GM12878 (cell line): ENCODE data around the gene MVP. TPM values are rescaled to one million over a fixed set of nuclear protein-coding genes. Genes with fewer than 3 reads are reported as not detected.
A peak's percentile ranks its signal among the peaks of the same experiment; 100 is the strongest.

Source experiments
- ATF2 ChIP-seq: IDR thresholded peaks from 2 replicates; pipeline ENCODE4 v1.6.1; 2012; ENCODE audit warnings: low read length, inconsistent platforms
- BACH1 ChIP-seq: fragments of 450-650 bp; IDR thresholded peaks from 2 replicates; pipeline ENCODE4 v1.6.1; 2017; ENCODE audit warnings: mild to moderate bottlenecking, borderline replicate concordance
- BHLHE40 ChIP-seq, 2 experiments: fragments of 450-650 bp in 1 of 2; IDR thresholded peaks; 2 replicates each; pipeline ENCODE4 v1.6.1; 2011 to 2017; ENCODE audit warnings: low read depth in 2 of 2, borderline replicate concordance in 1 of 2, improper control_type of control experiment in 1 of 2, low read length in 1 of 2, mild to moderate bottlenecking in 1 of 2
- CBX5 ChIP-seq: sonication (generic); IDR thresholded peaks from 2 replicates; pipeline ENCODE4 v1.6.1; 2016; ENCODE audit warnings: low read depth, moderate library complexity, mild to moderate bottlenecking, inconsistent platforms
- CEBPZ ChIP-seq: fragments of 150-350 bp; IDR thresholded peaks from 2 replicates; pipeline ENCODE4 v1.6.1; 2016; ENCODE audit warnings: low read depth, low read length
- E4F1 ChIP-seq: fragments of 450-650 bp; IDR thresholded peaks from 2 replicates; pipeline ENCODE4 v1.6.1; 2018; ENCODE audit warnings: borderline replicate concordance, mild to moderate bottlenecking; ENCODE audit not compliant: partially characterized antibody
- GABPA ChIP-seq: IDR thresholded peaks from 2 replicates; pipeline ENCODE4 v1.6.1; 2014; ENCODE audit warnings: antibody characterized with exemption, low read depth, mild to moderate bottlenecking, inconsistent platforms
- GATAD2B ChIP-seq: fragments of 450-650 bp; conservative IDR thresholded peaks from 2 replicates; pipeline ENCODE4 v1.6.1; 2017; ENCODE audit warnings: low read depth, mild to moderate bottlenecking, moderate library complexity
- HDGF ChIP-seq: fragments of 450-650 bp; IDR thresholded peaks from 2 replicates; pipeline ENCODE4 v1.6.1; 2016; ENCODE audit warnings: antibody characterized with exemption
- KLF5 ChIP-seq: fragments of 450-650 bp; IDR thresholded peaks from 2 replicates; pipeline ENCODE4 v1.6.1; 2014; ENCODE audit warnings: mild to moderate bottlenecking; ENCODE audit not compliant: partially characterized antibody
- MEF2B ChIP-seq: fragments of 450-650 bp; IDR thresholded peaks from 2 replicates; pipeline ENCODE4 v1.6.1; 2018; ENCODE audit warnings: mild to moderate bottlenecking, moderate library complexity; ENCODE audit not compliant: partially characterized antibody, poor library complexity, severe bottlenecking
- RELB ChIP-seq: fragments of 450-650 bp; IDR thresholded peaks from 2 replicates; pipeline ENCODE4 v1.6.1; 2017; ENCODE audit warnings: low read depth, mild to moderate bottlenecking, moderate library complexity
- SIN3A ChIP-seq: IDR thresholded peaks from 2 replicates; pipeline ENCODE4 v1.6.1; 2012; ENCODE audit warnings: low read depth, low read length, improper control_type of control experiment
- SMAD5 ChIP-seq: IDR thresholded peaks from 2 replicates; pipeline ENCODE4 v1.6.1; 2016; ENCODE audit warnings: antibody characterized with exemption, low read depth
- SP1 ChIP-seq: IDR thresholded peaks from one replicate; pipeline ENCODE4 v1.6.1; 2011; ENCODE audit warnings: low read depth, low read length
- STAT3 ChIP-seq: IDR thresholded peaks from 2 replicates; pipeline ENCODE4 v1.6.1; 2011; ENCODE audit warnings: low read depth, low read length, improper control_type of control experiment
- TCF12 ChIP-seq: IDR thresholded peaks from 2 replicates; pipeline ENCODE4 v1.6.1; 2011; ENCODE audit warnings: low read depth, mild to moderate bottlenecking, low read length
- WRNIP1 ChIP-seq: IDR thresholded peaks from 2 replicates; pipeline ENCODE4 v1.6.1; 2011; ENCODE audit warnings: low read depth, low read length, improper control_type of control experiment, borderline replicate concordance
- ZNF217 ChIP-seq: fragments of 450-650 bp; IDR thresholded peaks from 2 replicates; pipeline ENCODE4 v1.6.1; 2017; ENCODE audit warnings: antibody characterized with exemption, mild to moderate bottlenecking
- polyA plus RNA-seq, 11 experiments: library from polyadenylated mRNA; depleted of rRNA in 4 of 11; unstranded in 6 of 11; stranded (reverse) in 5 of 11; fragments of >200 nt; fragmentation: Nextera tagmentation in 4 of 11; fragmentation: Illumina TruSeq in 1 of 11; extraction: Ambion mirVana in 4 of 11; extraction: Trizol in 1 of 11; gene quantifications; 1 replicate in 1 of 11; 2 replicates in 10 of 11; pipeline versions ENCODE4 v1.2.1 to v1.2.3, GENCODE V29; 2011 to 2016; ENCODE audit warnings: inconsistent platforms in 2 of 11, missing spikeins in 2 of 11, low read depth in 1 of 11
- total RNA-seq, 4 experiments: library from RNA; depleted of rRNA in 3 of 4; stranded (reverse); fragments of >200 nt in 3 of 4; fragmentation: Illumina TruSeq in 1 of 4; extraction: Trizol in 1 of 4; gene quantifications; 2 replicates each; pipeline versions ENCODE4 v1.2.1 to v1.2.3, GENCODE V29; 2013 to 2021

Gene MVP
- total and polyA plus RNA-seq, 10 of the 15 experiments (the other 5 are each of a cell fraction or from before 2014, with no cell fraction given) = 0.98 to 74.2 (median 54.7) TPM

- TF ChIP-seq SIN3A (peak; percentile 79), CEBPZ (no peak), CBX5 (no peak), BHLHE40 (IDR thresholded peaks at IDR 0.05; ENCODE audit: borderline replicate concordance in 1 of 2, low read depth in 2 of 2, low read length in 1 of 2) (no peak), SP1 (no peak), SMAD5 (peak; percentile 39; the same call in 1 of the 2 replicates), WRNIP1 (no peak), KLF5 (no peak), GATAD2B (no peak), TCF12 (peak; percentile 40; the same call in 1 of the 2 replicates), ZNF217 (no peak), HDGF (0 out of 2 replicates have a peak, but pooled peaks have one; percentile 26), ATF2 (no peak), E4F1 (peak; percentile 13), BACH1 (no peak), MEF2B (no peak), RELB (peak; percentile 64), GABPA (no peak), STAT3 (peak; percentile 74; the same call in 1 of the 2 replicates)
Observed at GRCh38 chr16:29820271-29820701, at the start of gene MVP (continued).
